ENCODE measurements around the gene ZBTB1. TPM values are rescaled to one million over a fixed set of nuclear protein-coding genes. Genes with fewer than 3 reads are reported as not detected.
A peak's percentile ranks its signal among the peaks of the same experiment; 100 is the strongest.

Gene ZBTB1
- total RNA-seq, 1 experiment from 2014 or later = 24.7 TPM

- TF ChIP-seq ZBTB43 (CRISPR knock-in tag; IDR thresholded peaks at IDR 0.05) (no peak), MLX (CRISPR knock-in tag; IDR thresholded peaks at IDR 0.05) (no peak), CREM (CRISPR knock-in tag; IDR thresholded peaks at IDR 0.05) (no peak), SP1 (CRISPR knock-in tag; conservative IDR thresholded peaks at IDR 0.05) (no peak), ZNF219 (CRISPR knock-in tag; IDR thresholded peaks at IDR 0.05; ENCODE audit: borderline replicate concordance) (no peak), SMAD4 (CRISPR knock-in tag; IDR thresholded peaks at IDR 0.05) (no peak), GABPB1 (CRISPR knock-in tag; IDR thresholded peaks at IDR 0.05) (no peak), ZMAT4 (CRISPR knock-in tag; IDR thresholded peaks at IDR 0.05) (no peak), GRHL2 (CRISPR knock-in tag; IDR thresholded peaks at IDR 0.05; ENCODE audit: insufficient replicate concordance, severe bottlenecking) (no peak), ZNF671 (CRISPR knock-in tag; IDR thresholded peaks at IDR 0.05) (no peak), ZSCAN18 (CRISPR knock-in tag; IDR thresholded peaks at IDR 0.05) (no peak), GTF2I (CRISPR knock-in tag; conservative IDR thresholded peaks at IDR 0.05) (no peak), ELF4 (CRISPR knock-in tag; IDR thresholded peaks at IDR 0.05; ENCODE audit: low read depth) (no peak), RORB (CRISPR knock-in tag; IDR thresholded peaks at IDR 0.05) (no peak)
- H3K27me3 Mint-ChIP-seq (ENCODE audit: low read depth) = no peaks in the 10 kb centered on the region
- DNase-seq (ENCODE audit: low spot score) (no peak), ATAC-seq (no peak)
- no peak overlapping the region for H3K4me3 Mint-ChIP-seq
- CTCF ChIA-PET = interaction anchor here (1.2 kb wide), 1 partner anchor 27 kb away, joined by 4 read pairs; no protein-coding TSS in a partner anchor
- H3K9me3 Mint-ChIP-seq = no peaks in the 10 kb centered on the region
- POLR2A ChIA-PET = interaction anchor here (1.0 kb wide), 1 partner anchor 22 kb away, joined by 3 read pairs; no protein-coding TSS in a partner anchor
- H3K36me3 Mint-ChIP-seq = peaks cover 32% of the 10 kb centered on the region
- no peaks in the 10 kb centered on the region for H3K4me1 Mint-ChIP-seq
- H3K27ac Mint-ChIP-seq = no peak overlapping the region
Measured at GRCh38 chr14:64491637-64492036, 12.9 kb upstream of the ZBTB1 start.

GRCh38 chr14:64493455-64493854 lies 11.1 kb upstream of the ZBTB1 start:
- peak overlapping the region; percentile 2 for H3K27ac Mint-ChIP-seq
- H3K36me3 Mint-ChIP-seq = peaks cover 18% of the 10 kb centered on the region
- DNase-seq (ENCODE audit: low spot score) (no peak), ATAC-seq (no peak)
- no peaks in the 10 kb centered on the region for H3K27me3 Mint-ChIP-seq (ENCODE audit: low read depth)
- no peaks in the 10 kb centered on the region for H3K4me1 Mint-ChIP-seq
- H3K9me3 Mint-ChIP-seq = no peaks in the 10 kb centered on the region
- ChIA-PET POLR2A (interaction anchor here (0.8 kb wide), 1 partner anchor 272 kb away, joined by 3 read pairs; no protein-coding TSS in a partner anchor), CTCF (interaction anchor here (0.5 to 1.1 kb wide), 2 partner anchors 17 to 127 kb away, joined by 3 to 6 read pairs; no protein-coding TSS in a partner anchor)
- H3K4me3 Mint-ChIP-seq = no peak overlapping the region
- TF ChIP-seq CREM (CRISPR knock-in tag; IDR thresholded peaks at IDR 0.05) = no peak
- TF ChIP-seq AR (CRISPR knock-in tag; IDR thresholded peaks at IDR 0.05) = no peak
- TF ChIP-seq ZNF425 (CRISPR knock-in tag; conservative IDR thresholded peaks at IDR 0.05) = no peak
- TF ChIP-seq PRDM15 (CRISPR knock-in tag; IDR thresholded peaks at IDR 0.05) = no peak
- TF ChIP-seq FOXK1 (CRISPR knock-in tag; IDR thresholded peaks at IDR 0.05) = no peak
- no peak for TF ChIP-seq SOX15 (CRISPR knock-in tag; IDR thresholded peaks at IDR 0.05)
- no peak for TF ChIP-seq IRF2 (CRISPR knock-in tag; IDR thresholded peaks at IDR 0.05; ENCODE audit: borderline replicate concordance, low read depth)
- TF ChIP-seq ESRRA (CRISPR knock-in tag; IDR thresholded peaks at IDR 0.05; ENCODE audit: borderline replicate concordance) = no peak
- TF ChIP-seq FOXJ3 (CRISPR knock-in tag; IDR thresholded peaks at IDR 0.05; ENCODE audit: borderline replicate concordance) = no peak
